Mesenchymal stem cell (in vitro differentiated cells and primary cell): ENCODE data around the gene GPX4.

Experiments
- DNase-seq: peaks from one replicate; pipeline ENCODE4 v3.0.0-alpha.2; 2013
- H2AFZ ChIP-seq: one replicate; pipeline ENCODE4 v1.6.1; 2013; ENCODE audit warnings: low read depth, mild to moderate bottlenecking, control low read depth, inconsistent platforms, low read length, moderate library complexity
- H2AK5ac ChIP-seq: 2 replicates; pipeline ENCODE4 v1.6.1; 2013; ENCODE audit warnings: low read length, moderate library complexity, mild to moderate bottlenecking, inconsistent platforms; ENCODE audit not compliant: severe bottlenecking
- H2BK120ac ChIP-seq: one replicate; pipeline ENCODE4 v1.6.1; 2013; ENCODE audit warnings: low read depth, mild to moderate bottlenecking, inconsistent platforms, low read length, moderate library complexity
- H2BK12ac ChIP-seq, 2 experiments: one replicate each; pipeline ENCODE4 v1.6.1; 2013; ENCODE audit warnings: inconsistent platforms in 2 of 2, low read length in 2 of 2, mild to moderate bottlenecking in 2 of 2, moderate library complexity in 2 of 2, control low read depth in 1 of 2
- H2BK15ac ChIP-seq: one replicate; pipeline ENCODE4 v1.6.1; 2013; ENCODE audit warnings: mild to moderate bottlenecking, low read depth, inconsistent platforms; ENCODE audit not compliant: poor library complexity, severe bottlenecking
- H2BK5ac ChIP-seq: 2 replicates; pipeline ENCODE4 v1.6.1; 2013; ENCODE audit warnings: low read depth, mild to moderate bottlenecking, low read length, control low read depth, inconsistent platforms; ENCODE audit not compliant: poor library complexity, severe bottlenecking
- H3K14ac ChIP-seq, 2 experiments: one replicate each; pipeline ENCODE4 v1.6.1; 2013; ENCODE audit warnings: inconsistent platforms in 2 of 2, low read length in 2 of 2, control low read depth in 1 of 2, mild to moderate bottlenecking in 1 of 2, moderate library complexity in 1 of 2
- H3K18ac ChIP-seq, 2 experiments: one replicate each; pipeline ENCODE4 v1.6.1; 2013; ENCODE audit warnings: inconsistent platforms in 2 of 2, low read length in 2 of 2, control low read depth in 1 of 2, low read depth in 1 of 2, mild to moderate bottlenecking in 1 of 2
- H3K23ac ChIP-seq, 2 experiments: one replicate each; pipeline ENCODE4 v1.6.1; 2013; ENCODE audit warnings: inconsistent platforms in 2 of 2, low read length in 2 of 2, mild to moderate bottlenecking in 2 of 2, moderate library complexity in 2 of 2, control low read depth in 1 of 2
- H3K27ac ChIP-seq: 2 replicates; pipeline ENCODE4 v1.5.1; 2013; ENCODE audit warnings: mild to moderate bottlenecking, moderate library complexity, low read length, control low read depth, inconsistent platforms; ENCODE audit not compliant: poor library complexity, severe bottlenecking
- H3K27me3 ChIP-seq, 2 experiments: 2 replicates each; pipeline versions ENCODE4 v1.6.1 to v1.7.0; 2013; ENCODE audit warnings: low read length in 2 of 2, mild to moderate bottlenecking in 2 of 2, moderate library complexity in 2 of 2, control low read depth in 1 of 2, inconsistent platforms in 1 of 2; ENCODE audit not compliant: control insufficient read depth in 1 of 2, insufficient read depth in 1 of 2
- H3K36me3 ChIP-seq, 2 experiments: 2 replicates each; pipeline versions ENCODE4 v1.6.1 to v1.7.0; 2013; ENCODE audit warnings: low read length in 2 of 2, control low read depth in 1 of 2, inconsistent platforms in 1 of 2, low read depth in 1 of 2, mild to moderate bottlenecking in 1 of 2; ENCODE audit not compliant: insufficient read depth in 2 of 2, control insufficient read depth in 1 of 2
- H3K4ac ChIP-seq, 2 experiments: one replicate each; pipeline ENCODE4 v1.6.1; 2013; ENCODE audit warnings: inconsistent platforms in 2 of 2, low read length in 2 of 2, mild to moderate bottlenecking in 2 of 2, moderate library complexity in 2 of 2, control low read depth in 1 of 2, low read depth in 1 of 2
- H3K4me1 ChIP-seq: 2 replicates; pipeline ENCODE4 v1.6.1; 2013; ENCODE audit warnings: low read depth, low read length, control low read depth; ENCODE audit not compliant: control insufficient read depth, insufficient read depth
- H3K4me2 ChIP-seq: 2 replicates; pipeline ENCODE4 v1.6.1; 2013; ENCODE audit warnings: low read length, mild to moderate bottlenecking, inconsistent platforms; ENCODE audit not compliant: poor library complexity, severe bottlenecking
- H3K4me3 ChIP-seq, 2 experiments: 2 replicates each; pipeline versions ENCODE4 v1.5.1 to v1.7.0; 2013; ENCODE audit warnings: low read length in 2 of 2, mild to moderate bottlenecking in 2 of 2, control low read depth in 1 of 2, low read depth in 1 of 2; ENCODE audit not compliant: insufficient read depth in 1 of 2
- H3K79me1 ChIP-seq: replicated peaks from 2 replicates; pipeline ENCODE4 v1.6.1; 2013; ENCODE audit warnings: mild to moderate bottlenecking, control low read depth, low read length, inconsistent platforms; ENCODE audit not compliant: poor library complexity, severe bottlenecking
- H3K9ac ChIP-seq: 2 replicates; pipeline ENCODE4 v1.7.0; 2013; ENCODE audit warnings: mild to moderate bottlenecking, low read length, moderate library complexity
- H3K9me3 ChIP-seq: 2 replicates; pipeline ENCODE4 v1.7.0; 2013; ENCODE audit warnings: mild to moderate bottlenecking, low read length; ENCODE audit not compliant: control insufficient read depth
- H4K8ac ChIP-seq: one replicate; pipeline ENCODE4 v1.6.1; 2013; ENCODE audit warnings: inconsistent platforms, mild to moderate bottlenecking, low read length, moderate library complexity
- H4K91ac ChIP-seq: one replicate; pipeline ENCODE4 v1.6.1; 2013; ENCODE audit warnings: mild to moderate bottlenecking, low read length, inconsistent platforms
- WGBS: methylation state at CpG from one replicate; pipeline ENCODE4 v1.1.7; 2013; ENCODE audit warnings: mixed read lengths; 5-methylcytosine and 5-hydroxymethylcytosine counted together

GPX4 gene

DNA sequence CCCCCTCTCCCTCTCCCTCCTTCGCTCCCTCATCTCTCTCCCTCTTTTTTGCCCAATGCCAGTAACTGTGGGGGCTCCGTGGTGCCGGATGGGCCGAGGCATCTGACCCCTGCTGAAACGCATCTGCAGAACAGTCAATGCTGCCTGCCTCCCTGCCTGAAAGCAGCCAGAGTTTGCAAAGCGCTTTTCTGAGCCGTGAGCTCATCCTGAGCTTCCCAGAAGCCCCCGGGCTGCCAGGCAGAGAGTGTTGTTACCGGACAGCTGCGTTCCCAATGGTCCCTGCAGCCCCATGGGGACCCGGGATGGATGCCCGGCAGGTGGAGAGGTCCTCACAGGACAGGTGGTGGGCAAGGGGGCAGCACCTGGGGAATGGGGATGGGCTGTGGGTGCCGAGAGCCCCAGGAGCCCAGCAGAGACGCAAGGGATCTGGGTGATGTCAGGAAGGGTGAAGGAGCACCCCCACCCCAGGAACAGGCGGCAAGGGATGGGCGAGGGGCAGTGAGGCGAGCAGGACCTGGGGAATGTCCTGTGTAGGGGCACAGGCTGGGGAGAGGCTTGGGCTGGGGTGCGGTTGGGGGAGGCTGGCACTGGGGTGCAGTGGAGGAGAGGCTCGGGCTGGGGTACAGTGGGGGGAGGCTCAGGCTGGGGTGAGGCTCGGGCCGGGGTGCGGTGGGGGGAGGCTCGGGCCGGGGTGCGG, 33.0 kb downstream of the GPX4 start:
- Histone ChIP-seq H2BK5ac (no peak overlapping the region), H4K91ac (no peak overlapping the region), H3K79me1 (peaks cover 31% of the 10 kb centered on the region), H4K8ac (no peak overlapping the region), H3K27me3 (no peaks in the 10 kb centered on the region), H3K23ac (no peak overlapping the region), H3K4me1 (peaks cover 30% of the 10 kb centered on the region), H3K14ac (no peak overlapping the region), H3K9me3 (no peaks in the 10 kb centered on the region), H3K4me2 (no peak overlapping the region), H2BK12ac (no peak overlapping the region), H3K36me3 (peaks cover 41 to 72% of the 10 kb centered on the region in 2 experiments), H3K4ac (no peak overlapping the region), H2AK5ac (no peak overlapping the region), H2AFZ (no peak overlapping the region), H3K4me3 (no peak overlapping the region), H3K27ac (no peak overlapping the region), H3K9ac (no peak overlapping the region), H2BK120ac (no peak overlapping the region), H3K18ac (no peak overlapping the region), H2BK15ac (no peak overlapping the region)
- DNase-seq: no peak
- WGBS: 85% methylated on average over 19 of the region's 25 CpGs

GRCh38 chr19:1138121-1138520, 34.3 kb downstream of the GPX4 start:
- no peak for DNase-seq
- Histone ChIP-seq H3K9me3 (no peaks in the 10 kb centered on the region), H2AFZ (no peak overlapping the region), H3K18ac (no peak overlapping the region), H3K9ac (no peak overlapping the region), H2BK120ac (no peak overlapping the region), H3K27me3 (no peaks in the 10 kb centered on the region), H3K4me3 (no peak overlapping the region), H2BK5ac (no peak overlapping the region), H4K8ac (no peak overlapping the region), H3K27ac (no peak overlapping the region), H3K4me1 (peaks cover 20% of the 10 kb centered on the region), H3K36me3 (peaks cover 51 to 82% of the 10 kb centered on the region in 2 experiments), H2AK5ac (no peak overlapping the region), H4K91ac (no peak overlapping the region), H3K79me1 (peaks cover 36% of the 10 kb centered on the region), H2BK15ac (no peak overlapping the region), H3K23ac (no peak overlapping the region), H2BK12ac (no peak overlapping the region), H3K4me2 (no peak overlapping the region), H3K4ac (no peak overlapping the region), H3K14ac (no peak overlapping the region)
- 95% methylated on average over 7 of the region's 11 CpGs for WGBS

DNA sequence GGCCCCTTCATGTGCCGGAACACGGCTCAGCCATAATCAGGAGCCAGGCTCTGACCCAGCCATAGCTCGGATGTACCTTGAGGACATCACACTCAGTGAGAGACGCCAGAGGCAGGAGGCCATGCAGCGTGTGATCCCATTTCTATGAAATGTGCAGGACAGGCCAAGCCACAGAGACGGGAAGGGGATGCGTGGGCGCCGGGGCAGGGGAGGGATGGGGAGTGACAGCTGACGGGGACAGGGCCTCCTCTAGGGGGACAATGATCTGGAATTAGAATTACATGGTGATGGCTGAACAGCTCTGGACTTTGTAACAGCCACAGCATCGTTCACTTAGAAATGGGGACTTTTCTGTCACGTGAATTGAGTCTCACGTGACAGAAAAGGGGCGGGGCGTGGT, 35.3 kb downstream of the GPX4 start:
- Histone ChIP-seq H2BK12ac (no peak overlapping the region), H3K4ac (no peak overlapping the region), H3K14ac (no peak overlapping the region), H2BK120ac (peak overlapping the region; percentile 24), H3K4me1 (peaks cover 12% of the 10 kb centered on the region), H4K8ac (no peak overlapping the region), H2BK15ac (no peak overlapping the region), H3K9me3 (no peaks in the 10 kb centered on the region), H3K4me2 (no peak overlapping the region), H3K9ac (no peak overlapping the region), H3K4me3 (no peak overlapping the region), H4K91ac (no peak overlapping the region), H3K18ac (no peak overlapping the region), H3K79me1 (peaks cover 35% of the 10 kb centered on the region), H2AFZ (no peak overlapping the region), H2AK5ac (no peak overlapping the region), H3K27me3 (no peaks in the 10 kb centered on the region), H2BK5ac (no peak overlapping the region), H3K27ac (no peak overlapping the region), H3K36me3 (peaks cover 56 to 82% of the 10 kb centered on the region in 2 experiments), H3K23ac (no peak overlapping the region)
- no peak for DNase-seq
- 95% methylated on average over 15 of the region's 15 CpGs for WGBS

DNA sequence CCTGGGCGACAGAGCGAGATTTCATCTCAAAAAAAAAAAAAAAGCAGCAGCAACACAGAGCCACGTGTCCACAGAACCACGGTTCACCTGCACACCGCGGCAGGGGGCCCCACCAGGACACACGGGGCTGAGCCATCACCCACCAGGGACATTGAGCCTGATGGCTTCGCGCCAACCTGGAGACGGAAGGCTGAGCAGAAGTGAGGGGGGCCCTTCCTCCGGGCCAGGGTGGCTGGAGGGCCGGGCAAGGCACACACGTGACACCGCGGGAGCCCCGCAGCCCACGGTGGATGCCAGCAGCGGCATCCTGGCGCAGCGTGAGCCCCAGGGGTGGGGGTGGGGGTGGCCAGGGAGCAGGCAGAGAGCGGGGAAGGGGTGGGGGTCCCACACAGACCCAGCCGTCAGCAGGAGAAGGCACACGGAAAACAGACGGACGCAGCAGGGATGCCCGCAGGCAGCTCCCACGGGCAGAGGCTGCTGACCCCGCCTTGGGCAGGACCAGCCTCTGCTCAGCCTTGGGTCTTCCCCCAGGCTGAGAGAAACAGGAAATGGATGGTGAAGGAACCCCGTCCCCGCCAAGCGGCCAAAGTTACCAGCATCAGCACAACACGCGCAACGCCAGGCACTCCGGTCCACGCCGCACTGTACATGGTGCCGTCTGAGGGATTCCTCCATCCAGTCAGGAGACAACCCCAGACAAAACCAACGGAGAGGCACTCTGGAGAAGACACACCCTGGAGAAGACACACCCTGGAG, 36.7 kb downstream of the GPX4 start:
- Histone ChIP-seq H3K18ac (no peak overlapping the region), H3K9ac (no peak overlapping the region), H2BK12ac (no peak overlapping the region), H2BK120ac (no peak overlapping the region), H2BK5ac (no peak overlapping the region), H2AK5ac (no peak overlapping the region), H3K14ac (no peak overlapping the region), H4K91ac (no peak overlapping the region), H2BK15ac (no peak overlapping the region), H2AFZ (no peak overlapping the region), H4K8ac (no peak overlapping the region), H3K4ac (no peak overlapping the region), H3K27me3 (no peaks in the 10 kb centered on the region), H3K79me1 (peaks cover 34% of the 10 kb centered on the region), H3K4me1 (peaks cover 11% of the 10 kb centered on the region), H3K23ac (no peak overlapping the region), H3K27ac (no peak overlapping the region), H3K36me3 (peaks cover 57 to 79% of the 10 kb centered on the region in 2 experiments), H3K9me3 (no peaks in the 10 kb centered on the region), H3K4me2 (no peak overlapping the region), H3K4me3 (no peak overlapping the region)
- 98% methylated on average over 39 of the region's 39 CpGs for WGBS
- DNase-seq: no peak
